Measurements from ENCODE around the gene ZNF208. TPM values are rescaled to one million over a fixed set of nuclear protein-coding genes. Genes with fewer than 3 reads are reported as not detected.

The ZNF208 gene
- total RNA-seq, 1 donor from 2014 or later = 10.5 TPM

GRCh38 chr19:21922276-21922675 is 88.5 kb downstream of the ZNF208 start:
- POLR2A ChIA-PET = no interaction called here
- peaks cover 32% of the 10 kb centered on the region for H3K9me3 Mint-ChIP-seq
- no peak for ATAC-seq (ENCODE audit: low read depth)

GRCh38 chr19:21921691-21922180 is 89.0 kb downstream of the ZNF208 start:
- Mint-ChIP-seq H3K36me3 (ENCODE audit: low read depth) (no peaks in the 10 kb centered on the region), H3K27ac (no peak overlapping the region), H3K4me1 (no peaks in the 10 kb centered on the region), H3K9me3 (peaks cover 33% of the 10 kb centered on the region), H3K4me3 (no peak overlapping the region), H3K27me3 (no peaks in the 10 kb centered on the region)
- ChIA-PET POLR2A (no interaction called here), CTCF (no interaction called here)
- DNase-seq (no peak), ATAC-seq (ENCODE audit: low read depth) (no peak)
- intact Hi-C loops (cut with micrococcal nuclease) = no loop called here
- no peak for TF ChIP-seq CTCF (IDR thresholded peaks at IDR 0.05)

More at GRCh38 chr19:21922276-21922675, 88.5 kb downstream of the ZNF208 start:
- no peak overlapping the region for H3K27ac Mint-ChIP-seq
- H3K27me3 Mint-ChIP-seq = no peaks in the 10 kb centered on the region
- no peaks in the 10 kb centered on the region for H3K36me3 Mint-ChIP-seq (ENCODE audit: low read depth)
- H3K4me3 Mint-ChIP-seq = no peak overlapping the region
- H3K4me1 Mint-ChIP-seq = no peaks in the 10 kb centered on the region
- CTCF ChIA-PET = no interaction called here
- TF ChIP-seq CTCF (IDR thresholded peaks at IDR 0.05) = no peak
- no peak for DNase-seq
- intact Hi-C loops (cut with micrococcal nuclease) = no loop called here

GRCh38 chr19:21915411-21915810 is 95.3 kb downstream of the ZNF208 start:
- no peak for DNase-seq
- no peak for TF ChIP-seq CTCF (IDR thresholded peaks at IDR 0.05)
- Mint-ChIP-seq H3K27ac (no peak overlapping the region), H3K4me3 (no peak overlapping the region), H3K36me3 (ENCODE audit: low read depth) (no peaks in the 10 kb centered on the region), H3K9me3 (peaks cover 22% of the 10 kb centered on the region), H3K4me1 (no peaks in the 10 kb centered on the region), H3K27me3 (no peaks in the 10 kb centered on the region)
- CTCF ChIA-PET = no interaction called here
- POLR2A ChIA-PET = no interaction called here
- intact Hi-C loops (cut with micrococcal nuclease) = no loop called here
- no peak for ATAC-seq (ENCODE audit: low read depth)

- CTCF ChIA-PET = no interaction called here
Measured at GRCh38 chr19:21912654-21913053, 98.1 kb downstream of the ZNF208 start.

GRCh38 chr19:21910318-21910717 is 100.4 kb downstream of the ZNF208 start:
- peaks cover 13% of the 10 kb centered on the region for H3K9me3 Mint-ChIP-seq
- no peaks in the 10 kb centered on the region for H3K36me3 Mint-ChIP-seq (ENCODE audit: low read depth)

More at GRCh38 chr19:21912654-21913053, 98.1 kb downstream of the ZNF208 start:
- ATAC-seq (ENCODE audit: low read depth) (no peak), DNase-seq (no peak)
- Mint-ChIP-seq H3K27me3 (no peaks in the 10 kb centered on the region), H3K9me3 (peaks cover 14% of the 10 kb centered on the region), H3K4me1 (no peaks in the 10 kb centered on the region), H3K4me3 (no peak overlapping the region), H3K27ac (no peak overlapping the region), H3K36me3 (ENCODE audit: low read depth) (no peaks in the 10 kb centered on the region)
- intact Hi-C loops (cut with micrococcal nuclease) = no loop called here
- no peak for TF ChIP-seq CTCF (IDR thresholded peaks at IDR 0.05)
- POLR2A ChIA-PET = no interaction called here

More at GRCh38 chr19:21910318-21910717, 100.4 kb downstream of the ZNF208 start:
- CTCF ChIA-PET = no interaction called here
- POLR2A ChIA-PET = no interaction called here
- no peak for ATAC-seq (ENCODE audit: low read depth)
- intact Hi-C loops (cut with micrococcal nuclease) = no loop called here
- no peak overlapping the region for H3K27ac Mint-ChIP-seq
- no peaks in the 10 kb centered on the region for H3K27me3 Mint-ChIP-seq
- DNase-seq = no peak
- no peak for TF ChIP-seq CTCF (IDR thresholded peaks at IDR 0.05)
- no peak overlapping the region for H3K4me3 Mint-ChIP-seq
- no peaks in the 10 kb centered on the region for H3K4me1 Mint-ChIP-seq
